ENCODE measurements around the gene MAP2K5.

DNA sequence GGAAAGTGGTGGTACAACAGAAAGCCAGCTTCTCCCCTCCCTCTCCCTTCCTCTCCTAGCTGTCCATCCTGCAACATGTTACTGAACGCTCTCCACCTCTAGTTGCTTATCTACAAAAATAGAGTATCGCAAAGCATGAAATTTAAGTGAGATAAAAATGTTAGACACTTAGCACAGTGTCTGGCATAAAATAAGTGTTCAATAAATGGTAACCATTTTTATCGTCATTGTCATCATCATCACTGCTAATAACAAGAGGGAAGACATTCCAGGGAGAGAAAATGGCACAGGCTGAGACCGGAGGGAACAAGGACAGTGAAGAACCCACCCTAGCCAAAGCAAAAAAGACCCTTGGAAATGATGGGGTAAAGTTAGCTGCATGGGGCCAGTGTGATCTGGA, 244.1 kb downstream of the MAP2K5 start:
- TF ChIP-seq, protein P1, sequence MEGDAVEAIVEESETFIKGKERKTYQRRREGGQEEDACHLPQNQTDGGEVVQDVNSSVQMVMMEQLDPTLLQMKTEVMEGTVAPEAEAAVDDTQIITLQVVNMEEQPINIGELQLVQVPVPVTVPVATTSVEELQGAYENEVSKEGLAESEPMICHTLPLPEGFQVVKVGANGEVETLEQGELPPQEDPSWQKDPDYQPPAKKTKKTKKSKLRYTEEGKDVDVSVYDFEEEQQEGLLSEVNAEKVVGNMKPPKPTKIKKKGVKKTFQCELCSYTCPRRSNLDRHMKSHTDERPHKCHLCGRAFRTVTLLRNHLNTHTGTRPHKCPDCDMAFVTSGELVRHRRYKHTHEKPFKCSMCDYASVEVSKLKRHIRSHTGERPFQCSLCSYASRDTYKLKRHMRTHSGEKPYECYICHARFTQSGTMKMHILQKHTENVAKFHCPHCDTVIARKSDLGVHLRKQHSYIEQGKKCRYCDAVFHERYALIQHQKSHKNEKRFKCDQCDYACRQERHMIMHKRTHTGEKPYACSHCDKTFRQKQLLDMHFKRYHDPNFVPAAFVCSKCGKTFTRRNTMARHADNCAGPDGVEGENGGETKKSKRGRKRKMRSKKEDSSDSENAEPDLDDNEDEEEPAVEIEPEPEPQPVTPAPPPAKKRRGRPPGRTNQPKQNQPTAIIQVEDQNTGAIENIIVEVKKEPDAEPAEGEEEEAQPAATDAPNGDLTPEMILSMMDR (IDR thresholded peaks at IDR 0.05; ENCODE audit: low read length) = no peak
- TF ChIP-seq EZH2 (optimal IDR thresholded peaks at IDR 0.05; ENCODE audit: low read depth, low read length) (no peak), EZH2phosphoT487 (IDR thresholded peaks at IDR 0.05; ENCODE audit: low read length) (no peak)

All from MM.1S (cell line).